ENCODE results near the gene TIMP1. TPM values are rescaled to one million over a fixed set of nuclear protein-coding genes. Genes with fewer than 3 reads are reported as not detected.

TIMP1 gene
- polyA plus RNA-seq, 1 donor (not counting 4 experiments of a cell fraction or from before 2014, with no cell fraction given), result 151 TPM

GRCh38 chrX:47631676-47632075 is 49.4 kb downstream of the TIMP1 start:
- H3K4me3 ChIP-seq (ENCODE audit: control insufficient read depth in 2 of 3, extremely low read depth in 1 of 3, insufficient read depth in 2 of 3, low read depth in 1 of 3, low read length in 3 of 3), result no peak overlapping the region
- TF ChIP-seq EZH2 (IDR thresholded peaks at IDR 0.05; ENCODE audit: low read length) (no peak), CTCF (optimal IDR thresholded peaks at IDR 0.05 in 1 of 3, IDR thresholded peaks at IDR 0.05 in 1 of 3, conservative IDR thresholded peaks at IDR 0.05 in 1 of 3; ENCODE audit: extremely low read depth in 1 of 3, insufficient read depth in 2 of 3, low read length in 3 of 3) (no peak)
- H3K9me3 ChIP-seq (ENCODE audit: control insufficient read depth, low read depth, low read length), result peaks cover 2% of the 10 kb centered on the region
- no peaks in the 10 kb centered on the region for H3K27me3 ChIP-seq (ENCODE audit: control insufficient read depth, extremely low read depth, insufficient read depth, low read length)
- no peaks in the 10 kb centered on the region for H4K20me1 ChIP-seq (ENCODE audit: control insufficient read depth, extremely low read depth, insufficient read depth, low read length)
- H3K27ac ChIP-seq (ENCODE audit: control insufficient read depth, insufficient read depth, low read length), result no peak overlapping the region
- H2AFZ ChIP-seq (ENCODE audit: control insufficient read depth, low read length), result no peak overlapping the region
- H3K9me1 ChIP-seq (ENCODE audit: control insufficient read depth, extremely low read depth, insufficient read depth, low read length), result no peaks in the 10 kb centered on the region
- DNase-seq (ENCODE audit: low read depth, low spot score), result no peak
- peaks cover 0 to 5% of the 10 kb centered on the region in 2 experiments for H3K36me3 ChIP-seq (ENCODE audit: control insufficient read depth in 2 of 2, extremely low read depth in 1 of 2, insufficient read depth in 2 of 2, low read length in 2 of 2)
- dilution Hi-C loops (cut with MboI; ENCODE audit: extremely low pct_ligation_motif_present, low sequenced_read_pairs), result no loop called here
- no peak overlapping the region for H3K9ac ChIP-seq (ENCODE audit: control insufficient read depth, extremely low read depth, insufficient read depth, low read length)
- H3K4me2 ChIP-seq (ENCODE audit: control insufficient read depth, extremely low read depth, insufficient read depth, low read depth, low read length), result no peak overlapping the region
- no peaks in the 10 kb centered on the region for H3K4me1 ChIP-seq (ENCODE audit: control insufficient read depth, extremely low read depth, insufficient read depth, low read length)
- FAIRE-seq, result no peak
- no peaks in the 10 kb centered on the region for H3K79me2 ChIP-seq (ENCODE audit: control insufficient read depth, insufficient read depth, low read length)

DNA sequence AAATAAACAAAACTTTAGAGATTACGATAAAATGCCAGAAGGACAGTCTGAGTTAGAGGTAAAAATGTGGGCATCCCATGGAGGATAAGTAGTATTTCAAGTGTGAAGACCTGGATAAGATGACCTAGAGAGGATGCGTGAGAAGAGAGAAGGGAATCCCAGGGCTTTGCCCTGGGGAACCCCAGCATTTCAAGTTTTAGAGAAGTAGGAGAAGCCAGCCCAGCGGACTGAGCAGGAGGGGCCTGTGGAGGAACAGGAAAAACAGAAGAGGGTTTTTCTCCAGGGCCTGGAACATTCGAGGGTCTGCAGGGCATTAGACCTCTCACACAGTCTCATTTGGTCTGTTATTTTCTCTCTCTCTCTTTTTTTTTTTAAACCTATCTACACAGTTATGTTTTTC is 50.4 kb downstream of the TIMP1 start:
- no peak for FAIRE-seq
- peaks cover 2 to 5% of the 10 kb centered on the region in 2 experiments for H3K36me3 ChIP-seq (ENCODE audit: control insufficient read depth in 2 of 2, extremely low read depth in 1 of 2, insufficient read depth in 2 of 2, low read length in 2 of 2)
- dilution Hi-C loops (cut with MboI; ENCODE audit: extremely low pct_ligation_motif_present, low sequenced_read_pairs), result no loop called here
- H2AFZ ChIP-seq (ENCODE audit: control insufficient read depth, low read length), result no peak overlapping the region
- no peaks in the 10 kb centered on the region for H4K20me1 ChIP-seq (ENCODE audit: control insufficient read depth, extremely low read depth, insufficient read depth, low read length)
- no peak overlapping the region for H3K9ac ChIP-seq (ENCODE audit: control insufficient read depth, extremely low read depth, insufficient read depth, low read length)
- H3K4me3 ChIP-seq (ENCODE audit: control insufficient read depth in 2 of 3, extremely low read depth in 1 of 3, insufficient read depth in 2 of 3, low read depth in 1 of 3, low read length in 3 of 3), result no peak overlapping the region
- no peaks in the 10 kb centered on the region for H3K9me1 ChIP-seq (ENCODE audit: control insufficient read depth, extremely low read depth, insufficient read depth, low read length)
- no peak for DNase-seq (ENCODE audit: low read depth, low spot score)
- no peak for TF ChIP-seq CTCF (optimal IDR thresholded peaks at IDR 0.05 in 1 of 3, IDR thresholded peaks at IDR 0.05 in 1 of 3, conservative IDR thresholded peaks at IDR 0.05 in 1 of 3; ENCODE audit: extremely low read depth in 1 of 3, insufficient read depth in 2 of 3, low read length in 3 of 3)
- no peak for TF ChIP-seq EZH2 (IDR thresholded peaks at IDR 0.05; ENCODE audit: low read length)
- no peaks in the 10 kb centered on the region for H3K4me1 ChIP-seq (ENCODE audit: control insufficient read depth, extremely low read depth, insufficient read depth, low read length)
- H3K9me3 ChIP-seq (ENCODE audit: control insufficient read depth, low read depth, low read length), result peaks cover 2% of the 10 kb centered on the region
- H3K27ac ChIP-seq (ENCODE audit: control insufficient read depth, insufficient read depth, low read length), result no peak overlapping the region
- no peak overlapping the region for H3K4me2 ChIP-seq (ENCODE audit: control insufficient read depth, extremely low read depth, insufficient read depth, low read depth, low read length)
- no peaks in the 10 kb centered on the region for H3K27me3 ChIP-seq (ENCODE audit: control insufficient read depth, extremely low read depth, insufficient read depth, low read length)
- H3K79me2 ChIP-seq (ENCODE audit: control insufficient read depth, insufficient read depth, low read length), result no peaks in the 10 kb centered on the region
